ENCODE results near the gene GLP1R. TPM values are rescaled to one million over a fixed set of nuclear protein-coding genes. Genes with fewer than 3 reads are reported as not detected.

The GLP1R gene
- not detected in 2 replicates for total RNA-seq (2016; rRNA removed; fragmentation: Illumina TruSeq; extraction: Trizol)
- total RNA-seq (2016; cell fraction: cytosol; rRNA removed; fragmentation: Illumina TruSeq; extraction: Trizol; ENCODE audit: low read depth) = not detected in 2 replicates
- total RNA-seq (2016; cell fraction: insoluble cytoplasmic fraction; rRNA removed; fragmentation: Illumina TruSeq; extraction: Trizol) = not detected in 2 replicates
- not detected in 2 replicates for total RNA-seq (2016; cell fraction: membrane; rRNA removed; fragmentation: Illumina TruSeq; extraction: Trizol)
- total RNA-seq (2016; cell fraction: nucleus; rRNA removed; fragmentation: Illumina TruSeq; extraction: Trizol) = not detected in 2 replicates
- polyA plus RNA-seq (2011; rRNA removed) = not detected in 2 replicates
- not detected in 2 replicates for polyA plus RNA-seq (2011; cell fraction: cytosol; rRNA removed)
- not detected in 2 replicates for polyA plus RNA-seq (2011; cell fraction: nucleus; rRNA removed)
- not detected in 2 replicates for polyA plus RNA-seq (2012)
- not detected in 2 replicates for polyA plus RNA-seq (2016; cell fraction: cytosol; fragmentation: Illumina TruSeq; extraction: Trizol; ENCODE audit: low read depth)
- polyA plus RNA-seq (2016; cell fraction: insoluble cytoplasmic fraction; fragmentation: Illumina TruSeq; extraction: Trizol; ENCODE audit: low read depth) = not detected in 2 replicates
- polyA plus RNA-seq (2016; cell fraction: membrane; fragmentation: Illumina TruSeq; extraction: Trizol; ENCODE audit: low read depth) = not detected in 2 replicates
- polyA plus RNA-seq (2016; cell fraction: nucleus; fragmentation: Illumina TruSeq; extraction: Trizol; ENCODE audit: insufficient read depth, low read depth) = not detected in 2 replicates
- not detected in 2 replicates for polyA minus RNA-seq (2011; rRNA and poly(A)+ RNA removed; ENCODE audit: low replicate concordance)
- polyA minus RNA-seq (2011; cell fraction: cytosol; rRNA and poly(A)+ RNA removed) = not detected in 2 replicates
- polyA minus RNA-seq (2011; cell fraction: nucleus; rRNA and poly(A)+ RNA removed) = not detected in 2 replicates
- not detected for Bru-seq, nascent RNA
- percentile 3 among the genes with signal in this experiment for BruChase-seq, experiment 1, labeled RNA remaining after a 6-hour chase
- BruChase-seq, experiment 2, labeled RNA remaining after a 2-hour chase = not detected
- long read RNA-seq, experiment 1 = 0 reads
- long read RNA-seq, experiment 2 = 0 reads

GRCh38 chr6:39048481-39049399, at the start of gene GLP1R:
GLP1R (plus strand) TSS chr6:39048781; CDS start chr6:39048841, 60 bp downstream.
- 25% methylated on average over 40 of the region's 74 CpGs for WGBS (ENCODE audit: low lambda C conversion rate)

More at GRCh38 chr6:39048481-39049399, at the start of gene GLP1R:
- Histone ChIP-seq H2AFZ (ENCODE audit: low read length) (no peak within 1 kb of the TSS), H3K4me2 (ENCODE audit: low read depth, low read length) (no peak within 1 kb of the TSS), H3K27ac (ENCODE audit: extremely low read length, insufficient read depth, low read length) (no peak within 1 kb of the TSS), H3K4me1 (ENCODE audit: insufficient read depth, low read length) (no peaks in the 10 kb centered on the region), H3K4me3 (replicated peaks in 1 of 3; ENCODE audit: insufficient read depth in 1 of 3, low read depth in 2 of 3, low read length in 3 of 3) (peak within 1 kb of the TSS in 1 of 3 experiments; percentile 3; a peak in 1 of 6 replicates), H3K79me2 (ENCODE audit: insufficient read depth, low read length) (no peaks in the 10 kb centered on the region), H3K27me3 (ENCODE audit: control insufficient read depth in 1 of 2, insufficient read depth in 2 of 2, low read length in 2 of 2) (peaks cover 6 to 53% of the 10 kb centered on the region in 2 experiments), H4K20me1 (ENCODE audit: insufficient read depth, low read length) (no peaks in the 10 kb centered on the region), H3K36me3 (replicated peaks in 1 of 2; ENCODE audit: control insufficient read depth in 1 of 2, insufficient read depth in 2 of 2, low read length in 2 of 2) (no peaks in the 10 kb centered on the region), H3K9me3 (ENCODE audit: low read length) (no peaks in the 10 kb centered on the region), H3K9ac (ENCODE audit: insufficient read depth, low read depth, low read length) (no peak within 1 kb of the TSS)
- DNase-seq (ENCODE audit: low spot score) = no peak
- CTCF ChIA-PET (ENCODE audit: low intra/inter-chr PET ratio, low total read pairs) = no interaction called here
- no peak for FAIRE-seq
- in situ Hi-C loops (cut with HindIII; ENCODE audit: extremely low pct_ligation_motif_present, low pct_unique_long_range_greater_than_20kb) = no loop called here
- POLR2A ChIA-PET = no interaction called here
- TF ChIP-seq ZNF34 (CRISPR knock-in tag; IDR thresholded peaks at IDR 0.05; ENCODE audit: borderline replicate concordance) (no peak), ZEB1 (IDR thresholded peaks at IDR 0.05; ENCODE audit: insufficient replicate concordance, low read depth) (no peak), ZNF207 (IDR thresholded peaks at IDR 0.05; ENCODE audit: borderline replicate concordance) (no peak), ZKSCAN5 (CRISPR knock-in tag; IDR thresholded peaks at IDR 0.05) (no peak), ZNF296 (CRISPR knock-in tag; conservative IDR thresholded peaks at IDR 0.05) (no peak), MXD1 (CRISPR knock-in tag; IDR thresholded peaks at IDR 0.05) (no peak), ZNF777 (CRISPR knock-in tag; IDR thresholded peaks at IDR 0.05) (no peak), TEAD2 (CRISPR knock-in tag; IDR thresholded peaks at IDR 0.05) (no peak), FOXC1 (CRISPR knock-in tag; IDR thresholded peaks at IDR 0.05; ENCODE audit: borderline replicate concordance) (no peak), YY1 (IDR thresholded peaks at IDR 0.05; ENCODE audit: insufficient read depth, insufficient replicate concordance, low read depth, low read length) (no peak), SIX1 (CRISPR knock-in tag; IDR thresholded peaks at IDR 0.05; ENCODE audit: borderline replicate concordance) (no peak), RXRA (CRISPR knock-in tag; IDR thresholded peaks at IDR 0.05) (no peak), PLRG1 (conservative IDR thresholded peaks at IDR 0.05) (no peak), MAFK (conservative IDR thresholded peaks at IDR 0.05 in 1 of 2, IDR thresholded peaks at IDR 0.05 in 1 of 2; ENCODE audit: low read length in 2 of 2) (no peak)
- TF ChIP-seq, protein P1, sequence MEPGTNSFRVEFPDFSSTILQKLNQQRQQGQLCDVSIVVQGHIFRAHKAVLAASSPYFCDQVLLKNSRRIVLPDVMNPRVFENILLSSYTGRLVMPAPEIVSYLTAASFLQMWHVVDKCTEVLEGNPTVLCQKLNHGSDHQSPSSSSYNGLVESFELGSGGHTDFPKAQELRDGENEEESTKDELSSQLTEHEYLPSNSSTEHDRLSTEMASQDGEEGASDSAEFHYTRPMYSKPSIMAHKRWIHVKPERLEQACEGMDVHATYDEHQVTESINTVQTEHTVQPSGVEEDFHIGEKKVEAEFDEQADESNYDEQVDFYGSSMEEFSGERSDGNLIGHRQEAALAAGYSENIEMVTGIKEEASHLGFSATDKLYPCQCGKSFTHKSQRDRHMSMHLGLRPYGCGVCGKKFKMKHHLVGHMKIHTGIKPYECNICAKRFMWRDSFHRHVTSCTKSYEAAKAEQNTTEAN (CRISPR knock-in tag; conservative IDR thresholded peaks at IDR 0.05) = no peak
- TF ChIP-seq, protein P2, sequence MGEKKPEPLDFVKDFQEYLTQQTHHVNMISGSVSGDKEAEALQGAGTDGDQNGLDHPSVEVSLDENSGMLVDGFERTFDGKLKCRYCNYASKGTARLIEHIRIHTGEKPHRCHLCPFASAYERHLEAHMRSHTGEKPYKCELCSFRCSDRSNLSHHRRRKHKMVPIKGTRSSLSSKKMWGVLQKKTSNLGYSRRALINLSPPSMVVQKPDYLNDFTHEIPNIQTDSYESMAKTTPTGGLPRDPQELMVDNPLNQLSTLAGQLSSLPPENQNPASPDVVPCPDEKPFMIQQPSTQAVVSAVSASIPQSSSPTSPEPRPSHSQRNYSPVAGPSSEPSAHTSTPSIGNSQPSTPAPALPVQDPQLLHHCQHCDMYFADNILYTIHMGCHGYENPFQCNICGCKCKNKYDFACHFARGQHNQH (CRISPR knock-in tag; IDR thresholded peaks at IDR 0.05) = no peak
- BruUV-seq (replicated peaks) = no TSS peak
- intact Hi-C loops (cut with micrococcal nuclease; ENCODE audit: unreplicated experiment) = no loop called here
- ATAC-seq = peak; percentile 45
